ENCODE data around the gene FUT3.
A peak's percentile ranks its signal among the peaks of the same experiment; 100 is the strongest.
"Not testable (repeated sequence)": the region's sequence is repeated elsewhere in the genome, so short reads cannot be mapped to it uniquely, and the experiment has no call there.

FUT3 gene

DNA sequence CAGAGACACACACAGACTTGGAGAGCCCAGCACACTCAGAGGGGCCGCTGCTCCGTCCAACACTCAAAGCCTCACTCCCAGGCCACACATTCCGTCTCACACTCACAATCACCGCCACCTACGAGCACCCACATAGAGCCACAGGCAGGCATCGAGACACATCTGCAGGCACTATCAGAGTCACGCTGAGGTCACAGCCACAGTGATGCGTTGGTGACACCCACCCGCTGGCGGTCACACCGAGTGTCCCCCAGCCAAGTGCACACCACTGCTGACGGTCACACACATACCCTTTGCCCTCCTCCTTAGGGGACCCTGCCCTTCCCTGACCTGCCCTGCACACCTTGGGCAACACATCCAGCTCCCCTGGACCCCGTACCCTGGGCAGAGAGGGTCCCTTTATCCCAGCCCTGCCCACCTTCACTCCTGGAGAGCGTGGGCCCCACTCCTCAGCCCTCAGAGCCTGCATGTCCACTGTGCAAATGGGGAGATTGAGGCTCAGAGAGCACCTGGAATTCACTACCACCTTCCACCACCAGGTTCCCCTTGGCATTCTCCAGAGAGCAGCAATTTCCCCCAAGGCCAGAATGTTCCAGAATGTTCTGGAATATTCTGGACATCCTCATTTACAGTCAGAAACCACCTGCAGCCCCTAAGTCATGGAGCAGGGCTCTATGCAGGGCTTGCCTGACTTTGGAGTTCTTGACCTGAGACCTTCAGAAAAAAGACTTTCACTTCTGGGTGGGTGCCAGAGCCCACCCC lies 13.7 kb upstream of the FUT3 start:
- no peaks in the 10 kb centered on the region for H3K27me3 ChIP-seq (ENCODE audit: insufficient read depth, low read depth, severe bottlenecking)
- H3K36me3 ChIP-seq, result no peaks in the 10 kb centered on the region
- H3K9me3 ChIP-seq (ENCODE audit: severe bottlenecking), result no peaks in the 10 kb centered on the region
- TF ChIP-seq, protein P1, sequence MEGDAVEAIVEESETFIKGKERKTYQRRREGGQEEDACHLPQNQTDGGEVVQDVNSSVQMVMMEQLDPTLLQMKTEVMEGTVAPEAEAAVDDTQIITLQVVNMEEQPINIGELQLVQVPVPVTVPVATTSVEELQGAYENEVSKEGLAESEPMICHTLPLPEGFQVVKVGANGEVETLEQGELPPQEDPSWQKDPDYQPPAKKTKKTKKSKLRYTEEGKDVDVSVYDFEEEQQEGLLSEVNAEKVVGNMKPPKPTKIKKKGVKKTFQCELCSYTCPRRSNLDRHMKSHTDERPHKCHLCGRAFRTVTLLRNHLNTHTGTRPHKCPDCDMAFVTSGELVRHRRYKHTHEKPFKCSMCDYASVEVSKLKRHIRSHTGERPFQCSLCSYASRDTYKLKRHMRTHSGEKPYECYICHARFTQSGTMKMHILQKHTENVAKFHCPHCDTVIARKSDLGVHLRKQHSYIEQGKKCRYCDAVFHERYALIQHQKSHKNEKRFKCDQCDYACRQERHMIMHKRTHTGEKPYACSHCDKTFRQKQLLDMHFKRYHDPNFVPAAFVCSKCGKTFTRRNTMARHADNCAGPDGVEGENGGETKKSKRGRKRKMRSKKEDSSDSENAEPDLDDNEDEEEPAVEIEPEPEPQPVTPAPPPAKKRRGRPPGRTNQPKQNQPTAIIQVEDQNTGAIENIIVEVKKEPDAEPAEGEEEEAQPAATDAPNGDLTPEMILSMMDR (IDR thresholded peaks at IDR 0.05; ENCODE audit: low read depth, low read length), result 0 out of 2 replicates have a peak, but pooled peaks have one; percentile 14
- no peak overlapping the region for H3K4me3 ChIP-seq (ENCODE audit: low read depth, low read length)
- DNase-seq, result no peak
- no peak overlapping the region for H3K27ac ChIP-seq

DNA sequence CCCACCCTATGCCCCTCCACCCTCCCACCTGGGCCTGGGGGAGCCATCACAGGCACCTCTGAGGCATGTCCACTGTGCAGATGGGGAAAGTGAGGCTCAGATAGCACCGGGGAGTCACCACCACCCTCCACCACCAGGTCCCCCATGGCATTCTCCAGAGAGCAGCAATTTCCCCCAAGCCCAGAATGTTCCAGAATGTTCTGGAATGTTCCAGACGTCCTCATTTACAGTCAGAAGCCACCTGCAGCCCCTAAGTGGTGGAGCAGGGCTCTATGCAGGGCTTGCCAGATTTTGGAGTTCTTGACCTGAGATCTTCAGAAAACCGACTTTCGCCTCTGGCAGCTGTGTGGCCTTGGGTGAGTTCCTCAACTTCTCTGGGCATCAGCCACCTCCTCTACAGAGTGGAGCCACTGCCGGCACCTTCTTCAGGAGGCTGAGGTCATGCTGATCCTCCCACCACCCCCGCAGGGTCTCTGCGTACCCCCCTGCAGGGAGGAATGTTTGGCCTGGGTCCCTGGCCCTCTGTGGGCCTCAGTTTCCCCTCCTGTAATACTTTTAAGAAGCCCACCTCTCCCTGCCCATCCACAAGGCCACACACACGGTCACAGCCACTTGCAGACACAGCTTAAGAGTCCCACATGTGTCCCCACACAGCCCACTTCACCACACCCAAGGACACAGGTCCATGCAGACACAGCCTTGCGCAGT lies 12.9 kb upstream of the FUT3 start:
- TF ChIP-seq, protein P1 (IDR thresholded peaks at IDR 0.05; ENCODE audit: low read depth, low read length), result no peak
- Histone ChIP-seq H3K9me3 (ENCODE audit: severe bottlenecking) (no peaks in the 10 kb centered on the region), H3K27me3 (ENCODE audit: insufficient read depth, low read depth, severe bottlenecking) (no peaks in the 10 kb centered on the region), H3K36me3 (no peaks in the 10 kb centered on the region), H3K27ac (no peak overlapping the region), H3K4me3 (ENCODE audit: low read depth, low read length) (no peak overlapping the region)
- DNase-seq, result no peak

DNA sequence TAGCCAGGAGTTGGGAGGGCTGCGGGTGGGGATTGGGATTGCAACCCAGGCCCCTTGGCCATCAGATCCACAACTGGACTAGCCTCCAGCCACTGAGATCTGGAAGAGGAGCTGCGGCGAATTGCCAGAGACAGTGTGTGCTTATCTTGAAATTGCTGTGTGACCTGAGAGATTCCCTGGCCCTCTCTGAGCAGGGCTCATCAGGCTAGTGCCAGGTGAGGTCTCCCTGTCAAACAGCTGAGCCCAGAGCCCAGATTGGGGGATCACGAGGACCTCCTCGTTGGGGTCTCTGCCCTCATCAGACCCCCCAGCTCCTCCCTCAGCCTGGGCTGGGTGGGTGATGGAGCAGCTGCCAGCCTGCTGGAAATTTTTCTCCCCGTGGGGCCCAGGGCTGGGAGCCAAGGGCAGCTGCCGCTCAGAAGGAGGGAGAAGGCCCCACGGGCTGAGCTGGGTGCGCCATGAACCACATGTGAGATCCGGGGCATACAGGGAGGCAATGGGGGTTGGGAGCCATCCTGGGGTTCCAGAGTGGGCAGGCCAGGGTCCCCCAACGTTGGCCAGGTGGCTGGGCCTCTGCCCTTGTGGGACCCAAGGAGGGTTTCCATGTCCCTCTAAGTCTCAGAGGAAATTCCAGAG lies 11.9 kb upstream of the FUT3 start:
- no peak overlapping the region for H3K27ac ChIP-seq
- TF ChIP-seq, protein P1 (IDR thresholded peaks at IDR 0.05; ENCODE audit: low read depth, low read length), result no peak
- no peaks in the 10 kb centered on the region for H3K27me3 ChIP-seq (ENCODE audit: insufficient read depth, low read depth, severe bottlenecking)
- peaks cover under 1% of the 10 kb centered on the region for H3K9me3 ChIP-seq (ENCODE audit: severe bottlenecking)
- no peaks in the 10 kb centered on the region for H3K36me3 ChIP-seq
- H3K4me3 ChIP-seq (ENCODE audit: low read depth, low read length), result no peak overlapping the region
- no peak for DNase-seq

DNA sequence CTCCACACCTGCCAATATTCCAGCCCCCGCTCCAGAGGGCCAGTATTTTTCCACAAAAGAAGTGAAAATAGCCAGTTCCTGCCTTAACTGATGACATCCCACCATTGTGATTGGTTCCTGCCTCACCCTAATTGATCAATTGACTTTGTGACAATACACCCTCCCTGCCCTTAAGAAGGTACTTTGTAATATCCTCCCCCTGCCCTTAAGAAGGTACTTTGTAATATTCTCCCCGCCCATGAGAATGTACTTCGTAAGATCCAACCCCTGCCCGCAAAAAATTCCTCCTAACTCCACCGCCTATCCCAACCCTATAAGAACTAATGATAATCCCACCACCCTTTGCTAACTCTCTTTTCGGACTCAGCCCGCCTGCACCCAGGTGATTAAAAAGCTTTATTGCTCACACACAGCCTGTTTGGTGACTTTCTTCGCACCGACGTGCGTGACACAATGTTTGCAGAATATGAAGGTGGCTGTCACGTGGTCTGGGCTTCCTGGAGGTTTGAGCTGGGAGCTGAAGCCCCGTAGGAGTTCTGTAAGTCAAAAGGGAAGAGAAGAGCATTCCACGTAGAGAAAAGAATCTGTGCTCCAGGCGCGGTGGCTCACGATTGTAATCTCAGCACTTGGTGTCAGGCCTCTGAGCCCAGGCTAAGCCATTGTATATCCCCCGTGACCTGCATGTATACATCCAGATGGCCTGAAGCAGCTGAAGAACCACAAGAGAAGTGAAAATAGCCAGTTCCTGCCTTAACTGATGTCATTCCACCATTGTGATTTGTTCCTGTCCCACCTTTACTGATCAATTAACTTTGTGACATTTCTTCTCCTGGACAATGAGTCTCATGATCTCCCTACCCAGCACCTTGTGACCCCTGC lies 6.2 kb upstream of the FUT3 start:
- Histone ChIP-seq H3K27ac (no peak overlapping the region), H3K36me3 (no peaks in the 10 kb centered on the region), H3K9me3 (ENCODE audit: severe bottlenecking) (peaks cover 6% of the 10 kb centered on the region), H3K4me3 (ENCODE audit: low read depth, low read length) (no peak overlapping the region), H3K27me3 (ENCODE audit: insufficient read depth, low read depth, severe bottlenecking) (no peaks in the 10 kb centered on the region)
- TF ChIP-seq, protein P1 (IDR thresholded peaks at IDR 0.05; ENCODE audit: low read depth, low read length), result no peak
- DNase-seq, result peak; percentile 53

DNA sequence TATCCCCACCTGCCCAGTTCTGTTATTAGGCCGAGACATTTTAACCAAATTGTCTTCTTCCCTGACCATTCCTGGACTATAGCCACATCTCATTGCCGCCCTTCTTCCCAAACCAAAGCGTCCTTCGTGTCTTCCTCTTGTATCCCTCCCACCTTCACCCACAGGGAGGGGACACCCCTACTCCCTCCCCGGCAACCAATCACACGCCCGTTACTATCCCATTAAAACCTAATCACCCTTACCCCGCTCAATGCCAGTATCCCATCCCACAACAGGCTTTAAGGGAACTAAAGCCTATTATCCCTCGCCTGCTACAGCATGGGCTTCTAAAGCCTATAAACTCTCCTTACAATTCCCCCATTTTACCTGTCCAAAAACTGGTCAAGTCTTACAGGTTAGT lies 3.9 kb upstream of the FUT3 start:
- not testable (repeated sequence) for H3K36me3 ChIP-seq; H3K4me3 ChIP-seq (ENCODE audit: low read depth, low read length); H3K9me3 ChIP-seq (ENCODE audit: severe bottlenecking); H3K27me3 ChIP-seq (ENCODE audit: insufficient read depth, low read depth, severe bottlenecking)
- peak overlapping the region; percentile 59; the same call in 1 of the 2 replicates for H3K27ac ChIP-seq
- peak; percentile 65 for DNase-seq

DNA sequence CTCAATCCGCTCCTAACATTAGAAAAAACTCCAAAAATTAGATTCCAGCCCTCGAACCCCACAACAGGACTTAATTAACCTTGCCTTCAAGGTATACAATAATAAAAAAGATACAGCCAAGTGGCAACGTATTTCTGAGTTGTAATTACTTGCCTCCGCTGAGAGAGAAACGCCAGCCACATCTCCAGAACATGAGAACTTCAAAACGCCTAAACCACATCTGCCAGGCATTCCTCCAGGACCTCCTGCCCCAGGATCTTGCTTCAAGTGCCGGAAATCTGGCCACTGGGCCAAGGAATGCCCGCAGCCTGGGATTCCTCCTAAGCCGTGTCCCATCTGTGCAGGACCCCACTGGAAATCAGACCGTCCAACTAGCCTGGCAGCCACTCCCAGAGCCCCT lies 2.9 kb upstream of the FUT3 start:
- H3K9me3 ChIP-seq (ENCODE audit: severe bottlenecking); H3K27me3 ChIP-seq (ENCODE audit: insufficient read depth, low read depth, severe bottlenecking); H3K36me3 ChIP-seq: not testable (repeated sequence)
- peak; percentile 61 for DNase-seq
- H3K27ac ChIP-seq, result peak overlapping the region; percentile 59
- peak overlapping the region; percentile 11 for H3K4me3 ChIP-seq (ENCODE audit: low read depth, low read length)
